ENCODE data around the gene GTPBP10.
"Not testable (repeated sequence)": the region's sequence is repeated elsewhere in the genome, so short reads cannot be mapped to it uniquely, and the experiment has no call there.

The GTPBP10 gene

GRCh38 chr7:90346336-90347125 is at the start of gene GTPBP10:
GTPBP10 (plus strand) TSS chr7:90346716; CDS start chr7:90346742, 26 bp downstream.
- DNase-seq = peak; percentile 85

GRCh38 chr7:90298145-90299038 is 48.1 kb upstream of the GTPBP10 start:
- DNase-seq = no peak

GRCh38 chr7:90303241-90303640 is 43.3 kb upstream of the GTPBP10 start:
- no peak for DNase-seq

GRCh38 chr7:90309872-90310271 is 36.6 kb upstream of the GTPBP10 start:
- DNase-seq = no peak

- DNase-seq = no peak
Observed at GRCh38 chr7:90311175-90311574, 35.3 kb upstream of the GTPBP10 start.

- DNase-seq = no peak
Observed at GRCh38 chr7:90312745-90313144, 33.8 kb upstream of the GTPBP10 start.

- DNase-seq = no peak
Observed at GRCh38 chr7:90313907-90314306, 32.6 kb upstream of the GTPBP10 start.

- DNase-seq = no peak
Observed at GRCh38 chr7:90320014-90320413, 26.5 kb upstream of the GTPBP10 start.

GRCh38 chr7:90320418-90320800 is 26.1 kb upstream of the GTPBP10 start:
- no peak for DNase-seq

GRCh38 chr7:90320801-90321494 is 25.6 kb upstream of the GTPBP10 start, which contains the start of gene FAM237B:
FAM237B (minus strand) TSS chr7:90321304; CDS start chr7:90319748, 1,556 bp downstream.
- no peak for DNase-seq

- no peak for DNase-seq
Observed at GRCh38 chr7:90322837-90323236, 23.7 kb upstream of the GTPBP10 start.

GRCh38 chr7:90326500-90326899 is 20.0 kb upstream of the GTPBP10 start:
- DNase-seq = no peak

- no peak for DNase-seq
Observed at GRCh38 chr7:90334193-90334843, 12.2 kb upstream of the GTPBP10 start.

- DNase-seq = not testable (repeated sequence)
Observed at GRCh38 chr7:90334926-90335325, 11.6 kb upstream of the GTPBP10 start.

- DNase-seq = no peak
Observed at GRCh38 chr7:90337106-90337505, 9.4 kb upstream of the GTPBP10 start.

- no peak for DNase-seq
Observed at GRCh38 chr7:90345016-90345415, 1.5 kb upstream of the GTPBP10 start.

- no peak for DNase-seq
Observed at GRCh38 chr7:90345595-90346335, 751 bp upstream of the GTPBP10 start.

- DNase-seq = no peak
Observed at GRCh38 chr7:90347759-90348158, 1.2 kb downstream of the GTPBP10 start.

GRCh38 chr7:90349305-90349704 is 2.8 kb downstream of the GTPBP10 start:
- DNase-seq = no peak

- DNase-seq = not testable (repeated sequence)
Observed at GRCh38 chr7:90350032-90350431, 3.5 kb downstream of the GTPBP10 start.

GRCh38 chr7:90351987-90352386 is 5.5 kb downstream of the GTPBP10 start:
- no peak for DNase-seq

GRCh38 chr7:90383422-90383821 is 36.9 kb downstream of the GTPBP10 start:
- DNase-seq = no peak
